ENCODE measurements around the gene LINS1. TPM values are rescaled to one million over a fixed set of nuclear protein-coding genes. Genes with fewer than 3 reads are reported as not detected.

The LINS1 gene
- total RNA-seq, 1 experiment from 2014 or later, result 13.6 TPM

- POLR2A ChIA-PET, result no interaction called here
- ATAC-seq, result no peak
Measured at GRCh38 chr15:100547961-100548360, 54.0 kb downstream of the LINS1 start.

DNA sequence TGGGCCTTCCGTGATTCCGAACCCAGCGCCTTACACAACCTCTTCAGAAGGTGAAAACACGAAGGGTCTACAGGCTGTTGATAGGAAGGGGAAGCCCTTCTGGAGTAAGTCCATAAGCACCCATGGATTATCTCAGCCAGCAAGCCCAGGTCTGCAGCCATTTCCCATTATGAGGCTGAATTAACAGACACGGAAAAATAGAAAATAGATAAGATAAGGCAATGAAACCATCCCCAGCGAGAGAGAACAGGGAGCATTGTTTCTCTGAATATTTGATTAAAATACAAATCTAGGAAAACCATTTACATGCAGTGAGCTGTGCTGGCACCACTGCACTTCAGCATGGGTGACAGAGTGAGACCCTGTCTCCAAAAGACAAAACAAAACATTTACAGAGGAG lies 57.0 kb downstream of the LINS1 start:
- TF ChIP-seq, protein P1, sequence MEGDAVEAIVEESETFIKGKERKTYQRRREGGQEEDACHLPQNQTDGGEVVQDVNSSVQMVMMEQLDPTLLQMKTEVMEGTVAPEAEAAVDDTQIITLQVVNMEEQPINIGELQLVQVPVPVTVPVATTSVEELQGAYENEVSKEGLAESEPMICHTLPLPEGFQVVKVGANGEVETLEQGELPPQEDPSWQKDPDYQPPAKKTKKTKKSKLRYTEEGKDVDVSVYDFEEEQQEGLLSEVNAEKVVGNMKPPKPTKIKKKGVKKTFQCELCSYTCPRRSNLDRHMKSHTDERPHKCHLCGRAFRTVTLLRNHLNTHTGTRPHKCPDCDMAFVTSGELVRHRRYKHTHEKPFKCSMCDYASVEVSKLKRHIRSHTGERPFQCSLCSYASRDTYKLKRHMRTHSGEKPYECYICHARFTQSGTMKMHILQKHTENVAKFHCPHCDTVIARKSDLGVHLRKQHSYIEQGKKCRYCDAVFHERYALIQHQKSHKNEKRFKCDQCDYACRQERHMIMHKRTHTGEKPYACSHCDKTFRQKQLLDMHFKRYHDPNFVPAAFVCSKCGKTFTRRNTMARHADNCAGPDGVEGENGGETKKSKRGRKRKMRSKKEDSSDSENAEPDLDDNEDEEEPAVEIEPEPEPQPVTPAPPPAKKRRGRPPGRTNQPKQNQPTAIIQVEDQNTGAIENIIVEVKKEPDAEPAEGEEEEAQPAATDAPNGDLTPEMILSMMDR (IDR thresholded peaks at IDR 0.05), result no peak
- TF ChIP-seq, protein P2, sequence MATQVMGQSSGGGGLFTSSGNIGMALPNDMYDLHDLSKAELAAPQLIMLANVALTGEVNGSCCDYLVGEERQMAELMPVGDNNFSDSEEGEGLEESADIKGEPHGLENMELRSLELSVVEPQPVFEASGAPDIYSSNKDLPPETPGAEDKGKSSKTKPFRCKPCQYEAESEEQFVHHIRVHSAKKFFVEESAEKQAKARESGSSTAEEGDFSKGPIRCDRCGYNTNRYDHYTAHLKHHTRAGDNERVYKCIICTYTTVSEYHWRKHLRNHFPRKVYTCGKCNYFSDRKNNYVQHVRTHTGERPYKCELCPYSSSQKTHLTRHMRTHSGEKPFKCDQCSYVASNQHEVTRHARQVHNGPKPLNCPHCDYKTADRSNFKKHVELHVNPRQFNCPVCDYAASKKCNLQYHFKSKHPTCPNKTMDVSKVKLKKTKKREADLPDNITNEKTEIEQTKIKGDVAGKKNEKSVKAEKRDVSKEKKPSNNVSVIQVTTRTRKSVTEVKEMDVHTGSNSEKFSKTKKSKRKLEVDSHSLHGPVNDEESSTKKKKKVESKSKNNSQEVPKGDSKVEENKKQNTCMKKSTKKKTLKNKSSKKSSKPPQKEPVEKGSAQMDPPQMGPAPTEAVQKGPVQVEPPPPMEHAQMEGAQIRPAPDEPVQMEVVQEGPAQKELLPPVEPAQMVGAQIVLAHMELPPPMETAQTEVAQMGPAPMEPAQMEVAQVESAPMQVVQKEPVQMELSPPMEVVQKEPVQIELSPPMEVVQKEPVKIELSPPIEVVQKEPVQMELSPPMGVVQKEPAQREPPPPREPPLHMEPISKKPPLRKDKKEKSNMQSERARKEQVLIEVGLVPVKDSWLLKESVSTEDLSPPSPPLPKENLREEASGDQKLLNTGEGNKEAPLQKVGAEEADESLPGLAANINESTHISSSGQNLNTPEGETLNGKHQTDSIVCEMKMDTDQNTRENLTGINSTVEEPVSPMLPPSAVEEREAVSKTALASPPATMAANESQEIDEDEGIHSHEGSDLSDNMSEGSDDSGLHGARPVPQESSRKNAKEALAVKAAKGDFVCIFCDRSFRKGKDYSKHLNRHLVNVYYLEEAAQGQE (IDR thresholded peaks at IDR 0.05; ENCODE audit: insufficient read depth in 1 of 2, low read depth in 2 of 2, low read length in 1 of 2), result no peak
- TF ChIP-seq SIN3A (IDR thresholded peaks at IDR 0.05; ENCODE audit: borderline replicate concordance, insufficient read depth, low read depth, low read length) (no peak), TCF7L2 (IDR thresholded peaks at IDR 0.05; ENCODE audit: low read depth, low read length) (no peak), POLR2AphosphoS5 (IDR thresholded peaks at IDR 0.05; ENCODE audit: low read depth, low read length) (no peak)
- intact Hi-C loops (cut with micrococcal nuclease; ENCODE audit: unreplicated experiment), result no loop called here
- DNase-seq (ENCODE audit: low read depth, low spot score), result no peak
- BruUV-seq (replicated peaks), result no TSS peak
- Histone ChIP-seq H3K4me1 (ENCODE audit: control insufficient read depth, insufficient read depth, low read length) (no peaks in the 10 kb centered on the region), H3K9me3 (ENCODE audit: control insufficient read depth, insufficient read depth, low read depth, low read length) (no peaks in the 10 kb centered on the region), H3K27ac (ENCODE audit: low read length) (no peak overlapping the region), H3K27me3 (ENCODE audit: control insufficient read depth, insufficient read depth, low read length) (no peaks in the 10 kb centered on the region), H3K36me3 (ENCODE audit: control insufficient read depth, insufficient read depth, low read length) (no peaks in the 10 kb centered on the region), H3K4me3 (ENCODE audit: low read depth in 2 of 2, low read length in 2 of 2) (no peak overlapping the region)
- POLR2A ChIA-PET, result no interaction called here
- no peak for ATAC-seq
- CTCF ChIA-PET, result no interaction called here
- in situ Hi-C loops (cut with HindIII; ENCODE audit: low pct_unique_long_range_greater_than_20kb, low sequenced_read_pairs), result no loop called here

More at GRCh38 chr15:100547961-100548360, 54.0 kb downstream of the LINS1 start:
- H3K4me3 ChIP-seq (ENCODE audit: low read depth in 2 of 2, low read length in 2 of 2), result no peak overlapping the region
- H3K9me3 ChIP-seq (ENCODE audit: control insufficient read depth, insufficient read depth, low read depth, low read length), result 0 out of 2 replicates have a peak, but pooled peaks cover 2% of the 10 kb centered on the region
- no peaks in the 10 kb centered on the region for H3K36me3 ChIP-seq (ENCODE audit: control insufficient read depth, insufficient read depth, low read length)
- H3K4me1 ChIP-seq (ENCODE audit: control insufficient read depth, insufficient read depth, low read length), result no peaks in the 10 kb centered on the region
- no peak for DNase-seq (ENCODE audit: low read depth, low spot score)
- CTCF ChIA-PET, result no interaction called here
- in situ Hi-C loops (cut with HindIII; ENCODE audit: low pct_unique_long_range_greater_than_20kb, low sequenced_read_pairs), result no loop called here
- TF ChIP-seq TCF7L2 (IDR thresholded peaks at IDR 0.05; ENCODE audit: low read depth, low read length) (no peak), SIN3A (IDR thresholded peaks at IDR 0.05; ENCODE audit: borderline replicate concordance, insufficient read depth, low read depth, low read length) (no peak), POLR2AphosphoS5 (IDR thresholded peaks at IDR 0.05; ENCODE audit: low read depth, low read length) (no peak)
- TF ChIP-seq, protein P1 (IDR thresholded peaks at IDR 0.05), result no peak
- TF ChIP-seq, protein P2 (IDR thresholded peaks at IDR 0.05; ENCODE audit: insufficient read depth in 1 of 2, low read depth in 2 of 2, low read length in 1 of 2), result no peak
- H3K27ac ChIP-seq (ENCODE audit: low read length), result no peak overlapping the region
- intact Hi-C loops (cut with micrococcal nuclease; ENCODE audit: unreplicated experiment), result no loop called here
- no peaks in the 10 kb centered on the region for H3K27me3 ChIP-seq (ENCODE audit: control insufficient read depth, insufficient read depth, low read length)
- no TSS peak for BruUV-seq (replicated peaks)
